22Rv1 (cell line): ENCODE results near the gene NINL.

Source experiments
- ZFX ChIP-seq: fragments of 450-650 bp; IDR thresholded peaks from 2 replicates; pipeline ENCODE4 v1.6.1; 2017; ENCODE audit warnings: antibody characterized with exemption, borderline replicate concordance
- TF ChIP-seq, protein P1 (sequence below): fragments of 450-650 bp; IDR thresholded peaks from 2 replicates; pipeline ENCODE4 v1.5.1; 2017; ENCODE audit warnings: mild to moderate bottlenecking

DNA sequence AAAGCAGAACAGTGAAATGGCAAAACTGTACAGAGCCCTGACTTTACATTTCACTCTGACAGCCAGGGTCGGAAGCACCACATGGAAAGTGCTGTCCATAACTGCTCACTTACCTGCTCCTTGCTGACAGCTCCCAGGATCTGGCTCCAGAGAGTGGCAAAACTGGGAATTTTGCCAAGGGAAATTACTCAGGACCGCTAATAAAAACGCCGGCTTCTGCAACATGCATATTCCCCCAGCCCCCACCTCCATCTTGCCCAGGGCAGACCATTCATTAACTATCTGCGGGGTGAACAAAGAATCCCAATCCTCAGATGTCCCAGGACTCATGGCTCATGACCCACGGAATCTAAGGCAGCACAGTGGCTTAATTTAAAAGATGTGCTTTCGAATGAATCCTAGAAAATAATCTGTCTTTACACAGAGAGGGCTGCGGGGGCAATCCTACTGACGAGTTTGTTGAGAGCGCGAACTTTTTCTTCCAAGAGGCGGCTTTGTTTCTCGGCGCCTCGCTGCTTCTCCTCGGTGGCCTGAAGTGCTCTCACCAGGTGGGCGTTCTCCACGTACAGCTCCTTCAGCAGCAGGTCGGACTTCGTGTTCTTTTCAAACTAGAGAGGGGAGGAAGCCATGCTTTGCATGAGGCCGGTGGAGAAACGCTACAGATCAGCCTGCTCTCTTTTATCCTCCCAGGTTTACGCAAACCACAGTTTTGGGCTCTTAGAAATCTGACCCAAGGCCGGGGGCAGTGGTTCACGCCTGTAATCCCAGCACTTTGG is 132.1 kb downstream of the NINL start:
- TF ChIP-seq, protein P1, sequence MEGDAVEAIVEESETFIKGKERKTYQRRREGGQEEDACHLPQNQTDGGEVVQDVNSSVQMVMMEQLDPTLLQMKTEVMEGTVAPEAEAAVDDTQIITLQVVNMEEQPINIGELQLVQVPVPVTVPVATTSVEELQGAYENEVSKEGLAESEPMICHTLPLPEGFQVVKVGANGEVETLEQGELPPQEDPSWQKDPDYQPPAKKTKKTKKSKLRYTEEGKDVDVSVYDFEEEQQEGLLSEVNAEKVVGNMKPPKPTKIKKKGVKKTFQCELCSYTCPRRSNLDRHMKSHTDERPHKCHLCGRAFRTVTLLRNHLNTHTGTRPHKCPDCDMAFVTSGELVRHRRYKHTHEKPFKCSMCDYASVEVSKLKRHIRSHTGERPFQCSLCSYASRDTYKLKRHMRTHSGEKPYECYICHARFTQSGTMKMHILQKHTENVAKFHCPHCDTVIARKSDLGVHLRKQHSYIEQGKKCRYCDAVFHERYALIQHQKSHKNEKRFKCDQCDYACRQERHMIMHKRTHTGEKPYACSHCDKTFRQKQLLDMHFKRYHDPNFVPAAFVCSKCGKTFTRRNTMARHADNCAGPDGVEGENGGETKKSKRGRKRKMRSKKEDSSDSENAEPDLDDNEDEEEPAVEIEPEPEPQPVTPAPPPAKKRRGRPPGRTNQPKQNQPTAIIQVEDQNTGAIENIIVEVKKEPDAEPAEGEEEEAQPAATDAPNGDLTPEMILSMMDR, result no peak
- no peak for TF ChIP-seq ZFX
